Renal cortical epithelial cell (primary cell): ENCODE measurements around the gene LRRC75A. TPM values are rescaled to one million over a fixed set of nuclear protein-coding genes. Genes with fewer than 3 reads are reported as not detected.
"Not testable (repeated sequence)": the region's sequence is repeated elsewhere in the genome, so short reads cannot be mapped to it uniquely, and the experiment has no call there.

Source experiments
- DNase-seq: peaks from one replicate; pipeline ENCODE4 v3.0.0-alpha.2; 2011; ENCODE audit warnings: low read depth
- total RNA-seq: library from RNA; depleted of rRNA; stranded (reverse); fragments of >200 nt; gene quantifications from 2 replicates; pipeline ENCODE4 v1.2.3, GENCODE V29; 2014

LRRC75A gene
- total RNA-seq, 1 donor from 2014 or later: 0.30 TPM

DNA sequence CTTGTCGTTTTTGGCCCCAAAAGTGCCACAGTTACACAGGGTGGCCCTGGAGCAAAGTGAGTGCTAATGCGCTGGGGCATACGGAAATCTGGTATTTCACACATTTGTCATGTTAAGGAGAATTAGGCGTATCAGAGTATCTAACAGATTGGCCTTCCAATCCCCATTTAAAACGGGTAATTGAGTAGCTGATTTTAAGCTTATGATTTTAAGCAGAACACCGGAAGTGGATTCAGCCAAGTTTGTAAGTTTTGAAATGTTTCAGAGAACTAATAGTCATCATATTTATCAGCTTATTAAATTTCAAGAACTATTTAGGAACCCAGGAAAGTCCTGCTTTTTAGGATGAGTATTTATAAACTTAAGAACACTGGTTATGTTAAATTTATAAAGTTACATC lies 19.5 kb downstream of the LRRC75A start:
- no peak for DNase-seq

- no peak for DNase-seq
Measured at GRCh38 chr17:16471295-16471694, 20.7 kb downstream of the LRRC75A start.

DNA sequence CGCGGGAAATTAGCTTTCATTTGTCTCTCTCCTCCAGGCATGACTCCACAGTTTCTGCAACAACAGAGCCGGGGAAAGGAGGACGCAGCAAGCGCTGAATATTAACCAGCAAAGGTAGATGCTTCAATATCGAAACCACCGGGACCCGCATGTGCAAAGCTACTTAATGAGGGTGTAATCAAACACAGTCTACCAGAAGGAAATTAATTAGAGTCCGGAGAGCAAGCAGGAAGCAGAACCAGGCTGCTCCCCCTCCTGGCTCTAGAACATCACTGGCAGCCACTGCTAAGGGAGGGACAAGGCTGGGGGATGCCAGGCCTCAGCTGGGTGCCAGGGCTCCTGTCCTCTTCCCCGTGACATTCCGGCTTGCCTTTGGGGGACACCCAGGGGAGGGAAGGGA lies 21.7 kb downstream of the LRRC75A start:
- DNase-seq: no peak

- DNase-seq: no peak
Measured at GRCh38 chr17:16468428-16468992, 23.5 kb downstream of the LRRC75A start.

DNA sequence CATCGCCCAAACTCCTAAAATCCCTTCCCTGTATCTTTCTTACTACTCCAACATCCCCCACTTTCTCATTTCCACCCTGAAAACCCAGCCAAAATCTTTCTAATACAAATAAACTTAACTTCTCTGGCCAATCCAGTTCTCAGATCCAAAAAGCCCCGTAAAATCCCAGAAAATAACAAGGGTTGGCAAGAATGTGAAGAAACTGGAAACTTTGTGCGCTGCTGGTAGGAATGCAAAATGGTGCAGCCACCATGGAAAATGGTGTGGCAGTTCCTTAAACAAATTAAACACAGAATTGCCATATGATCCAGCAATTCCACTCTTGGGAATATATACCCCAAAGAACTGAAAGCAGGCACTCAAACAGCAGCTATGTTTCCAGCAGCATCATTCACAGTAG lies 24.1 kb downstream of the LRRC75A start:
- DNase-seq: no peak

DNA sequence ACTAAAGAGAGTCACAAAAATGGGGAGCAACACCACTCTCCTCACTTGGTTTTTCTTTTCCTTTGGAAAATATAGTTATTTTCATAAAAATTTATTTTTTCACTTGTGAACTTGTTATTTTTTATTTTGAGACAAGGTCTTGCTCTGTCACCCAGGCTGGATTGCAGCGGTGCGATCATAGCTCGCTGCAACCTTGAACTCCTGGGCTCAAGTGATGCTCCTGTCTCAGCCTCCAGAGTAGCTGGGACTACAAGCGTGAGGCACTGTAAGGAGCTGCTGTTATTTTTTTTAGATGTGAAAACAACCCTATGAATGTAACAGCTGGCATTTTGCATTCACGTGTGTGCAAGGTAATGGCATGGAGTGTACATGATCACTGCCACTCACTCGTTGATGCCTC lies 24.9 kb downstream of the LRRC75A start:
- DNase-seq: no peak

DNA sequence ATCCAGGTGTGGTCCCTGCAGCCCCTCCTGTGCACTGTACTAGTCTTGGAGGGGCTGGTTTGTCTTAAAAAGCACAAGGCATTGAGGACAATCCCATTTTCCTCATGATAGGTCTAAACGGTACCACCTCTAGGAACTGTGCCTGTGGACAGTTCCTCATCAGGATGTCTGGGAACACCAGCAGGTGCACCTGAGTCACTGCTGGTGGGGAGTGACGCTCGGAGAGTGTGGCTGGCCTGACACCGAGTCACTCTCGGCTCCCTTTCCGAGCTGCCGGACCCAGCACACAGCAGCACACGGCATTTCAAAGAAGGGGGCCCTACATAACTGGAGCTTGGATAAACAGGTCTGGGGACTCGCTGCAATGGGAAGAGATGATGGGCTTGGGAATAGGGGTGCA lies 25.6 kb downstream of the LRRC75A start:
- no peak for DNase-seq

- DNase-seq: no peak
Measured at GRCh38 chr17:16465861-16466338, 26.1 kb downstream of the LRRC75A start.

DNA sequence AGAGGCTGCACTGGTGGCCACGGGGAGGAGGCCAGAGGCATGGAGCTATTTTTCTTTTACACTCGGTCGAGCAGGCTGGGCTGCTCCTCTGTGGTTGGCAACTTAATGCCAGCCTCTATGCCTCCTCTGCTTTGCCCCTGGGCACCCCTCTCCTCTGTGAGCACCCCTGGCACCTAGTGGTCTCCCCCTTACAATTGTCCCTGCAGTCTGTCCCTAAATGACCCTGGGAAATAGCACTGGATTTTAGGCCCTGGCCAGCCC lies 27.0 kb downstream of the LRRC75A start:
- no peak for DNase-seq

- no peak for DNase-seq
Measured at GRCh38 chr17:16464303-16465051, 27.5 kb downstream of the LRRC75A start.

- DNase-seq: no peak
Measured at GRCh38 chr17:16463358-16464302, 28.4 kb downstream of the LRRC75A start.

- no peak for DNase-seq
Measured at GRCh38 chr17:16462070-16462864, 29.7 kb downstream of the LRRC75A start.

DNA sequence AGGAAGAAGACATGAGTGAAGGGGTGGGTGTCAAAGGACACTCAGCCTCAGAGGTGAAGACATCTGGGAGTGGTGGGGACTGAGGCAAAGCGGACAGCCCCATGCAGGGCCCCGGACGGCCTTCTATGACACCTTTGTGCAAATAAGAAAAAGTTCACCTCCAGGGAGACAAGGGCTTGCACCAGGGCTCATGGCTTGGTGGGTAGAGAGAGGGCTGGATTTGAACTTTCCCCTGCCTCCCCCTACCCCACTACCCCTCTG lies 30.5 kb downstream of the LRRC75A start:
- no peak for DNase-seq

DNA sequence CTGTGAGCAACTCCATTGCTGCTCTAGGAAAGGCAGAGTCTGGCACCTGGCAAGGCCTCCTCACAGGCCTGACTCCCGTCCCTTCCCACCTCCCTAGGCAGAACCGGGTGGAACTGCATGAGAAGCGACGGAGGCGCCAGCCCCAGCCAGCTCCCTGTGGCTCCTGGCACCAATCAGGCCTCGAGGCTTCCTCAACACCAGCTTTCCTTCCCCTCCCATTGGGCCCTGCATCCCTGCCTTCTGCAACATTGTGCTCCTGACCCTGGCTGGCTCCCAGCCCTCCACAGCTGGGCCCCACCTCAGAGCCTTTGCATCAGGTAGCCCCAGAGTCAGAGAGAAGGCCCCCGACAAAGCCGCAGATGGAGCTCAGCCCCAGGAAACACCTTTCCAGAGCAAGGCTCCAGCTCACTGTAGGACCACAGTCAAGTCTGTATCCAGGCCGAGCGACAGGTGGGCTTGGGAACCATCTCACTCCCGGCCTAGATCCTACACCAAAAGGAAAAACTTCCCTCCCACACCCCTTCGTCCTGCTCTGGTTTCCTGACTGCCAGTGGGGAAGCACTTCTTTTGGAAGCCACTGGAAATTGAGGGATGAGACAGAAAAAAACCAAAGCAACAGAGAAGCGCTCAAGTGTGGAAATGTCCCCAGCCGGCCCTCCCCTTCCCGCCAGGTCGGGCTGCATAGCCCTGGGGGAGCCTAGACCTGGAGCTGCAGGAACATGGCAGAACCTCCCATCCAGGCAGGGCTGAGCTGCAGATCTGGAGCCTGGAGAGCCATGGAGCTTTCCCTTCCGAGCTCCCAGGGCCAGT lies 31.0 kb downstream of the LRRC75A start:
- no peak for DNase-seq

- DNase-seq: no peak
Measured at GRCh38 chr17:16459855-16460550, 32.0 kb downstream of the LRRC75A start.

GRCh38 chr17:16459271-16459670 lies 32.7 kb downstream of the LRRC75A start:
- no peak for DNase-seq

- no peak for DNase-seq
Measured at GRCh38 chr17:16456742-16457316, 35.2 kb downstream of the LRRC75A start.

DNA sequence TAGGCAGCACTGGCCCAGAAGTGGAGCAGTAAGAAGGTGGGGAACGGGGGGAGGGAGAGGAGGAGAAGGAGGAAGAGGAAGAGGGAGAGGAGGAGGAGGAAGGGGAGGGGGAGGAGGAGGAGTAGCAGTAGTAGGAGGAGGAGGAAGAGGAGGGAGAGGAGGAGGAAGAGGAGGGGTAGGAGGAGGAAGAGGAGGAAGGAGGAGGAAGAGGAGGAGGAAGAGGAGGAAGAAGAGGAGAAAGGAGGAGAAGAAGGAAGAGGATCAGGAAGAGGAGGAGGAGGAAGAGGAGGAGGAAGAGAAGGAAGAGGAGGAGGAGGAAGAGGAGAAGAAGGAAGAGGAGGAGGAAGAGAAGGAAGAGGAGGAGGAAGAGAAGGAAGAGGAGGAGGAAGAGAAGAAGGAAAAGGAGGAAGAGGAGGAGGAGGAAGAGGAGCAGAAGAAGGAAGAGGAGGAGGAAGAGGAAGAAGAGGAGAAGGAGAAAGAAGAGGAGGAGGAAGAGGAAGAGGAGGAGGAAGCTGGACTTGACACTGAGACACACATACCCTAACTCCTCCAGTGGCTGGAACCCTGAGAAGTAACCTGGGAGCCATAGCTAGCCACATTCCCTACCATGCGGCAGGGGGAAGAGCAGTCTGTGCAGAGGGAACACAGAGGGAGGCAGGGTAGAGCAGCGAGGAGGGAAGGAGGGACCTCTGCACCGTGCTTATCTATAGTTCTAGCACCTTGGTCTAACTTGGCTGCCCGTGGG lies 35.8 kb downstream of the LRRC75A start:
- DNase-seq: no peak

DNA sequence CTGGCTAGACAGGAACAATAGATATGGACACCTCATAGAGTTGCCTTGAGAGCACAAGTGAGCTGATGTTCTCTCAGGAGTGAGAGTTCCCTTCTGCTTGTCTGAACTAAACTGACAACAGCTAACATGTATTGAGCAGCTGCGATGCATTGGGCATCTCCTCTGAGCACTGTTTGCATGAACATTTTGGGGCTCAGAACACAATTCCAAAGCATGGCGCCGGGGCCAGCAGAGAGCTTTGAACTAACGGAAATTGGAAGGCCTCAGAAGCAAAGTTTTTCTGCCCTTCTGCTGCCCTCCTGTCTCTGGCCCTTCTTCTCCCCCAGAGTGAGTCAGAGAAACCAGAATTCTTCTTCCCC lies 38.5 kb downstream of the LRRC75A start:
- DNase-seq: no peak

- DNase-seq: not testable (repeated sequence)
Measured at GRCh38 chr17:16452268-16452667, 39.7 kb downstream of the LRRC75A start.
